Liver (tissue), 9 donors: ENCODE data around the gene IFI27. TPM values are rescaled to one million over a fixed set of nuclear protein-coding genes. Genes with fewer than 3 reads are reported as not detected.

Experiments used
- DNase-seq: peaks from one replicate; pipeline ENCODE4 v3.0.0-alpha.2; 2017; ENCODE audit warnings: low spot score
- H3K27ac ChIP-seq, 2 donors: one replicate each; pipeline ENCODE4 v1.7.0; 2013; ENCODE audit warnings: inconsistent platforms in 2 of 2, low read length in 2 of 2, control low read depth in 1 of 2, low read depth in 1 of 2, mild to moderate bottlenecking in 1 of 2
- H3K27me3 ChIP-seq, 4 donors: one replicate each; pipeline versions ENCODE4 v1.6.1 to v1.7.0; 2013; ENCODE audit warnings: low read length in 3 of 4, inconsistent platforms in 1 of 4, mild to moderate bottlenecking in 1 of 4, moderate library complexity in 1 of 4; ENCODE audit not compliant: control insufficient read depth in 4 of 4, insufficient read depth in 4 of 4
- H3K36me3 ChIP-seq, 4 donors: one replicate each; pipeline versions ENCODE4 v1.6.1 to v1.7.0; 2013; ENCODE audit warnings: low read length in 3 of 4, mild to moderate bottlenecking in 3 of 4, low read depth in 1 of 4, moderate library complexity in 1 of 4; ENCODE audit not compliant: control insufficient read depth in 4 of 4, insufficient read depth in 3 of 4
- H3K4me1 ChIP-seq, 4 donors: one replicate each; pipeline versions ENCODE4 v1.6.1 to v1.7.0; 2013; ENCODE audit warnings: low read length in 3 of 4, mild to moderate bottlenecking in 3 of 4, moderate library complexity in 1 of 4; ENCODE audit not compliant: control insufficient read depth in 4 of 4, insufficient read depth in 4 of 4
- H3K4me3 ChIP-seq, 3 donors: one replicate each; pipeline versions ENCODE4 v1.6.1 to v1.7.0; 2013; ENCODE audit warnings: low read length in 3 of 3, control low read depth in 1 of 3, low read depth in 1 of 3, mild to moderate bottlenecking in 1 of 3
- H3K9ac ChIP-seq, 2 donors: one replicate each; pipeline ENCODE4 v1.7.0; 2013; ENCODE audit warnings: low read length in 2 of 2, mild to moderate bottlenecking in 2 of 2, moderate library complexity in 2 of 2, control low read depth in 1 of 2, low read depth in 1 of 2
- H3K9me3 ChIP-seq, 4 donors: one replicate each; pipeline versions ENCODE4 v1.6.1 to v1.7.0; 2013; ENCODE audit warnings: low read length in 3 of 4; ENCODE audit not compliant: control insufficient read depth in 4 of 4
- FOXA2 ChIP-seq: IDR thresholded peaks from 2 replicates; pipeline ENCODE4 v1.6.1; 2016; ENCODE audit warnings: antibody characterized with exemption
- HNF4A ChIP-seq, 2 donors: conservative IDR thresholded peaks; 2 replicates each; pipeline ENCODE4 v1.6.1; 2016; ENCODE audit warnings: antibody characterized with exemption in 2 of 2, mild to moderate bottlenecking in 2 of 2
- HNF4G ChIP-seq: IDR thresholded peaks from 2 replicates; pipeline ENCODE4 v1.6.1; 2016; ENCODE audit warnings: antibody characterized with exemption
- JUND ChIP-seq, 2 donors: IDR thresholded peaks; 2 replicates each; pipeline ENCODE4 v1.6.1; 2016; ENCODE audit warnings: antibody characterized with exemption in 2 of 2
- RAD21 ChIP-seq, 2 donors: IDR thresholded peaks; 2 replicates each; pipeline ENCODE4 v1.6.1; 2016; ENCODE audit warnings: antibody characterized with exemption in 2 of 2, mild to moderate bottlenecking in 2 of 2
- RXRA ChIP-seq, 2 donors: IDR thresholded peaks; 2 replicates each; pipeline ENCODE4 v1.6.1; 2017 to 2018; ENCODE audit warnings: antibody characterized with exemption in 2 of 2, mild to moderate bottlenecking in 1 of 2
- SP1 ChIP-seq: IDR thresholded peaks from 2 replicates; pipeline ENCODE4 v1.6.1; 2018; ENCODE audit warnings: antibody characterized with exemption, mild to moderate bottlenecking
- WGBS: extraction: QIAGEN DNeasy Blood & Tissue Kit; methylation state at CpG from one replicate; pipeline ENCODE4 v1.1.7; 2013; 5-methylcytosine and 5-hydroxymethylcytosine counted together
- polyA plus RNA-seq, 2 donors: library from polyadenylated mRNA; stranded (reverse) in 1 of 2; unstranded in 1 of 2; fragments of 200-250 nt in 1 of 2; fragments of >200 nt in 1 of 2; fragmentation: Nextera tagmentation in 1 of 2; extraction: Ambion mirVana in 1 of 2; gene quantifications; one replicate each; pipeline versions ENCODE4 v1.2.1 to v1.2.3, GENCODE V29; 2013 to 2015
- total RNA-seq, 2 donors: library from RNA; depleted of rRNA; stranded (reverse); fragments of >200 nt; gene quantifications; one replicate each; pipeline ENCODE4 v1.2.3, GENCODE V29; 2014
- TF ChIP-seq, protein P1 (sequence below): IDR thresholded peaks from 2 replicates; pipeline ENCODE4 v1.6.1; 2016; ENCODE audit warnings: antibody characterized with exemption
- TF ChIP-seq, protein P2 (sequence below): IDR thresholded peaks from 2 replicates; pipeline ENCODE4 v1.6.1; 2016; ENCODE audit warnings: antibody characterized with exemption
- TF ChIP-seq, protein P3 (sequence below): fragments of 150-350 bp; IDR thresholded peaks from 2 replicates; pipeline ENCODE4 v1.5.1; 2017; ENCODE audit warnings: improper control_type of control experiment, low read depth, low read length; ENCODE audit not compliant: missing input control
- TF ChIP-seq, protein P4 (sequence below): IDR thresholded peaks from 2 replicates; pipeline ENCODE4 v1.6.1; 2016; ENCODE audit warnings: antibody characterized with exemption
- TF ChIP-seq, protein P5 (sequence below): IDR thresholded peaks from 2 replicates; pipeline ENCODE4 v1.6.1; 2016; ENCODE audit warnings: antibody characterized with exemption, mild to moderate bottlenecking
- donor health status: healthy.
- donor health status: healthy.
- donor health status: healthy.
- donor health status: healthy.
- donor health status: healthy.

The IFI27 gene
- total and polyA plus RNA-seq, 4 donors = 12.7 to 170 (median 42.2) TPM

DNA sequence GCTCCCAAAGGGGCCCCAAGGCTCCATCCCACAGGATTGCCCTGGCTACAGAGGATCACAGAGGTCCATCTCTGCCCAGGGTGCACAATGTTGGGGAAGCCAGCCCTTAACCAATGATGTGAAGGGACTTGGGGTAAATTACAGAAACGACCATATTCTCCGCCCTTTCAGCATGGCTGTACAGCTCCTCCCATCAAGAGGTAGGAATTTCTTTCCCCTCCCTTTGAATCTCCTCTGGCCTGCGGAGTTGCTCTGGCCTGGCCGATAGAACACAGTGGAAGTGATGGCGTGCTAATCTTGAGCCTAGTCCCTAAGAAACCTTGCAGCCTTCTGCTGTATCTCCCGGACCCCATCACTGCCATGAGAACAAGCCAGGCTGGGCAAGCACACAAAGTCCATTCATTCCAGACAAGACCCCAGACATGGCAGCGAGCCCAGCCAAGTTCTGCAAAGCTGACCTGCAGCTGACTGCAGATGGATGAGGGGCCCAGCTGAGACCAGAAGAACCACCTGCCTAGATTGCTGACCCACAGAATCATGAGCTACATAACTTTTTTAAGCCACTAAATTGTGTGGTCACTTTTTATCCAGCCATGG is 6.9 kb upstream of the IFI27 start:
- Histone ChIP-seq H3K36me3 (no peaks in the 10 kb centered on the region), H3K9me3 (no peaks in the 10 kb centered on the region), H3K4me1 (peaks cover 0 to 2% (median 0%) of the 10 kb centered on the region in 4 donors), H3K27me3 (no peaks in the 10 kb centered on the region), H3K9ac (no peak overlapping the region), H3K27ac (no peak overlapping the region), H3K4me3 (no peak overlapping the region)
- TF ChIP-seq, protein P1, sequence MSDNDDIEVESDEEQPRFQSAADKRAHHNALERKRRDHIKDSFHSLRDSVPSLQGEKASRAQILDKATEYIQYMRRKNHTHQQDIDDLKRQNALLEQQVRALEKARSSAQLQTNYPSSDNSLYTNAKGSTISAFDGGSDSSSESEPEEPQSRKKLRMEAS = no peak
- TF ChIP-seq, protein P2, sequence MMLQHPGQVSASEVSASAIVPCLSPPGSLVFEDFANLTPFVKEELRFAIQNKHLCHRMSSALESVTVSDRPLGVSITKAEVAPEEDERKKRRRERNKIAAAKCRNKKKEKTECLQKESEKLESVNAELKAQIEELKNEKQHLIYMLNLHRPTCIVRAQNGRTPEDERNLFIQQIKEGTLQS = no peak
- TF ChIP-seq, protein P3, sequence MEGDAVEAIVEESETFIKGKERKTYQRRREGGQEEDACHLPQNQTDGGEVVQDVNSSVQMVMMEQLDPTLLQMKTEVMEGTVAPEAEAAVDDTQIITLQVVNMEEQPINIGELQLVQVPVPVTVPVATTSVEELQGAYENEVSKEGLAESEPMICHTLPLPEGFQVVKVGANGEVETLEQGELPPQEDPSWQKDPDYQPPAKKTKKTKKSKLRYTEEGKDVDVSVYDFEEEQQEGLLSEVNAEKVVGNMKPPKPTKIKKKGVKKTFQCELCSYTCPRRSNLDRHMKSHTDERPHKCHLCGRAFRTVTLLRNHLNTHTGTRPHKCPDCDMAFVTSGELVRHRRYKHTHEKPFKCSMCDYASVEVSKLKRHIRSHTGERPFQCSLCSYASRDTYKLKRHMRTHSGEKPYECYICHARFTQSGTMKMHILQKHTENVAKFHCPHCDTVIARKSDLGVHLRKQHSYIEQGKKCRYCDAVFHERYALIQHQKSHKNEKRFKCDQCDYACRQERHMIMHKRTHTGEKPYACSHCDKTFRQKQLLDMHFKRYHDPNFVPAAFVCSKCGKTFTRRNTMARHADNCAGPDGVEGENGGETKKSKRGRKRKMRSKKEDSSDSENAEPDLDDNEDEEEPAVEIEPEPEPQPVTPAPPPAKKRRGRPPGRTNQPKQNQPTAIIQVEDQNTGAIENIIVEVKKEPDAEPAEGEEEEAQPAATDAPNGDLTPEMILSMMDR = no peak
- TF ChIP-seq HNF4A (conservative IDR thresholded peaks at IDR 0.05) = no peak
- no peak for TF ChIP-seq SP1
- TF ChIP-seq, protein P4, sequence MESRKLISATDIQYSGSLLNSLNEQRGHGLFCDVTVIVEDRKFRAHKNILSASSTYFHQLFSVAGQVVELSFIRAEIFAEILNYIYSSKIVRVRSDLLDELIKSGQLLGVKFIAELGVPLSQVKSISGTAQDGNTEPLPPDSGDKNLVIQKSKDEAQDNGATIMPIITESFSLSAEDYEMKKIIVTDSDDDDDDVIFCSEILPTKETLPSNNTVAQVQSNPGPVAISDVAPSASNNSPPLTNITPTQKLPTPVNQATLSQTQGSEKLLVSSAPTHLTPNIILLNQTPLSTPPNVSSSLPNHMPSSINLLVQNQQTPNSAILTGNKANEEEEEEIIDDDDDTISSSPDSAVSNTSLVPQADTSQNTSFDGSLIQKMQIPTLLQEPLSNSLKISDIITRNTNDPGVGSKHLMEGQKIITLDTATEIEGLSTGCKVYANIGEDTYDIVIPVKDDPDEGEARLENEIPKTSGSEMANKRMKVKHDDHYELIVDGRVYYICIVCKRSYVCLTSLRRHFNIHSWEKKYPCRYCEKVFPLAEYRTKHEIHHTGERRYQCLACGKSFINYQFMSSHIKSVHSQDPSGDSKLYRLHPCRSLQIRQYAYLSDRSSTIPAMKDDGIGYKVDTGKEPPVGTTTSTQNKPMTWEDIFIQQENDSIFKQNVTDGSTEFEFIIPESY = no peak
- no peak for TF ChIP-seq RAD21 (IDR thresholded peaks at IDR 0.05)
- no peak for TF ChIP-seq FOXA2
- TF ChIP-seq JUND (IDR thresholded peaks at IDR 0.05) = no peak
- TF ChIP-seq, protein P5, sequence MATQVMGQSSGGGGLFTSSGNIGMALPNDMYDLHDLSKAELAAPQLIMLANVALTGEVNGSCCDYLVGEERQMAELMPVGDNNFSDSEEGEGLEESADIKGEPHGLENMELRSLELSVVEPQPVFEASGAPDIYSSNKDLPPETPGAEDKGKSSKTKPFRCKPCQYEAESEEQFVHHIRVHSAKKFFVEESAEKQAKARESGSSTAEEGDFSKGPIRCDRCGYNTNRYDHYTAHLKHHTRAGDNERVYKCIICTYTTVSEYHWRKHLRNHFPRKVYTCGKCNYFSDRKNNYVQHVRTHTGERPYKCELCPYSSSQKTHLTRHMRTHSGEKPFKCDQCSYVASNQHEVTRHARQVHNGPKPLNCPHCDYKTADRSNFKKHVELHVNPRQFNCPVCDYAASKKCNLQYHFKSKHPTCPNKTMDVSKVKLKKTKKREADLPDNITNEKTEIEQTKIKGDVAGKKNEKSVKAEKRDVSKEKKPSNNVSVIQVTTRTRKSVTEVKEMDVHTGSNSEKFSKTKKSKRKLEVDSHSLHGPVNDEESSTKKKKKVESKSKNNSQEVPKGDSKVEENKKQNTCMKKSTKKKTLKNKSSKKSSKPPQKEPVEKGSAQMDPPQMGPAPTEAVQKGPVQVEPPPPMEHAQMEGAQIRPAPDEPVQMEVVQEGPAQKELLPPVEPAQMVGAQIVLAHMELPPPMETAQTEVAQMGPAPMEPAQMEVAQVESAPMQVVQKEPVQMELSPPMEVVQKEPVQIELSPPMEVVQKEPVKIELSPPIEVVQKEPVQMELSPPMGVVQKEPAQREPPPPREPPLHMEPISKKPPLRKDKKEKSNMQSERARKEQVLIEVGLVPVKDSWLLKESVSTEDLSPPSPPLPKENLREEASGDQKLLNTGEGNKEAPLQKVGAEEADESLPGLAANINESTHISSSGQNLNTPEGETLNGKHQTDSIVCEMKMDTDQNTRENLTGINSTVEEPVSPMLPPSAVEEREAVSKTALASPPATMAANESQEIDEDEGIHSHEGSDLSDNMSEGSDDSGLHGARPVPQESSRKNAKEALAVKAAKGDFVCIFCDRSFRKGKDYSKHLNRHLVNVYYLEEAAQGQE = no peak
- no peak for TF ChIP-seq RXRA (IDR thresholded peaks at IDR 0.05)
- no peak for TF ChIP-seq HNF4G
- WGBS = 84% methylated on average over 7 of the region's 7 CpGs
- DNase-seq = no peak

DNA sequence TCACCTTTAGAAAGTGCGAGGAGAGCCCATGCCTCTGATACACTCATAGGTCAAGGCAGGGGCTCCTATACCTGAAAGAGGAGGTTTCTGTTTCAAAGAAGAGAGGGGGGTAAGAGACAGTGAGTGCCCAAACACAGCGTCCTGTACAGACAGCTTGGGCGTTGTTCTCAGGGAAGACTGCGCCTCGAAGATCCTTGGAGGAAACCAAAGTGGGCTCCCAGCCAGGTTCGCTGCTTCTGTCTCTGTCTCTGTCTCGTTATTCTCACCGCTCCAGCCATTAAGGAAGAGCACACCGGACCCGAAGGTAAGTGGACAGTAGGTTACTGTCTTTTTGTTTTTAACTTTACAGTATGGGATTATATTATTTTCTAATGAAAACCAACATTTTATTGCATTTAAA is 5.8 kb upstream of the IFI27 start:
- peaks cover 0 to 3% (median 1%) of the 10 kb centered on the region in 4 donors for H3K4me1 ChIP-seq
- H3K9ac ChIP-seq = no peak overlapping the region
- no peak overlapping the region for H3K27ac ChIP-seq
- DNase-seq = no peak
- 84% methylated on average over 10 of the region's 10 CpGs for WGBS
- H3K4me3 ChIP-seq = no peak overlapping the region
- H3K36me3 ChIP-seq = no peaks in the 10 kb centered on the region
- H3K27me3 ChIP-seq = no peaks in the 10 kb centered on the region
- H3K9me3 ChIP-seq = no peaks in the 10 kb centered on the region
- TF ChIP-seq, protein P2 = no peak
- TF ChIP-seq, protein P3 = no peak
- no peak for TF ChIP-seq HNF4A (conservative IDR thresholded peaks at IDR 0.05)
- TF ChIP-seq, protein P5 = no peak
- no peak for TF ChIP-seq JUND (IDR thresholded peaks at IDR 0.05)
- no peak for TF ChIP-seq RAD21 (IDR thresholded peaks at IDR 0.05)
